ENCODE data around the gene CAMLG.

Gene CAMLG

GRCh38 chr5:134784946-134785620 lies 46.7 kb downstream of the CAMLG start:
- H3K79me2 ChIP-seq (ENCODE audit: insufficient read depth, low read length), result no peaks in the 10 kb centered on the region
- no peak overlapping the region for H3K27ac ChIP-seq (ENCODE audit: low read depth, low read length)
- H3K36me3 ChIP-seq (ENCODE audit: low read length), result peaks cover 50% of the 10 kb centered on the region
- no peak overlapping the region for H3K4me2 ChIP-seq (ENCODE audit: low read depth, low read length, poor library complexity, severe bottlenecking)
- 0 out of 2 replicates have a peak, but pooled peaks cover 5% of the 10 kb centered on the region for H3F3A ChIP-seq (ENCODE audit: insufficient read depth)
- H3K27me3 ChIP-seq (ENCODE audit: low read length), result no peaks in the 10 kb centered on the region
- H3K9ac ChIP-seq (ENCODE audit: low read length), result no peak overlapping the region
- no peaks in the 10 kb centered on the region for H3K9me3 ChIP-seq (ENCODE audit: insufficient read depth, low read length)
- no peak overlapping the region for H3K4me3 ChIP-seq (ENCODE audit: insufficient read depth, low read length, poor library complexity, severe bottlenecking)
- H3K9me2 ChIP-seq (replicated peaks; ENCODE audit: insufficient read depth, low read length), result no peaks in the 10 kb centered on the region
- no peaks in the 10 kb centered on the region for H4K20me1 ChIP-seq (ENCODE audit: low read depth, low read length)
- no peak overlapping the region for H2AFZ ChIP-seq (ENCODE audit: low read depth, low read length, severe bottlenecking)
- TF ChIP-seq EZH2phosphoT487 (conservative IDR thresholded peaks at IDR 0.05; ENCODE audit: low read length) (no peak), CTCF (IDR thresholded peaks at IDR 0.05; ENCODE audit: insufficient read depth, low read length, poor library complexity, severe bottlenecking) (no peak)

GRCh38 chr5:134787692-134788091 lies 49.3 kb downstream of the CAMLG start:
- Histone ChIP-seq H3K27me3 (ENCODE audit: low read length) (no peaks in the 10 kb centered on the region), H3K9ac (ENCODE audit: low read length) (no peak overlapping the region), H3K4me2 (ENCODE audit: low read depth, low read length, poor library complexity, severe bottlenecking) (peak overlapping the region; percentile 27), H3K9me3 (ENCODE audit: insufficient read depth, low read length) (no peaks in the 10 kb centered on the region), H2AFZ (ENCODE audit: low read depth, low read length, severe bottlenecking) (no peak overlapping the region), H3K9me2 (replicated peaks; ENCODE audit: insufficient read depth, low read length) (no peaks in the 10 kb centered on the region), H3F3A (ENCODE audit: insufficient read depth) (0 out of 2 replicates have a peak, but pooled peaks cover 5% of the 10 kb centered on the region), H3K27ac (ENCODE audit: low read depth, low read length) (peak overlapping the region; percentile 52), H3K4me3 (ENCODE audit: insufficient read depth, low read length, poor library complexity, severe bottlenecking) (no peak overlapping the region), H4K20me1 (ENCODE audit: low read depth, low read length) (no peaks in the 10 kb centered on the region), H3K79me2 (ENCODE audit: insufficient read depth, low read length) (no peaks in the 10 kb centered on the region), H3K36me3 (ENCODE audit: low read length) (peaks cover 43% of the 10 kb centered on the region)
- no peak for TF ChIP-seq EZH2phosphoT487 (conservative IDR thresholded peaks at IDR 0.05; ENCODE audit: low read length)
- TF ChIP-seq CTCF (IDR thresholded peaks at IDR 0.05; ENCODE audit: insufficient read depth, low read length, poor library complexity, severe bottlenecking), result no peak

GRCh38 chr5:134791580-134791979 lies 53.2 kb downstream of the CAMLG start:
- H2AFZ ChIP-seq (ENCODE audit: low read depth, low read length, severe bottlenecking), result no peak overlapping the region
- H3K9me2 ChIP-seq (replicated peaks; ENCODE audit: insufficient read depth, low read length), result no peaks in the 10 kb centered on the region
- H3K9me3 ChIP-seq (ENCODE audit: insufficient read depth, low read length), result no peaks in the 10 kb centered on the region
- H4K20me1 ChIP-seq (ENCODE audit: low read depth, low read length), result no peaks in the 10 kb centered on the region
- no peak overlapping the region for H3K4me2 ChIP-seq (ENCODE audit: low read depth, low read length, poor library complexity, severe bottlenecking)
- peaks cover 37% of the 10 kb centered on the region for H3K36me3 ChIP-seq (ENCODE audit: low read length)
- TF ChIP-seq CTCF (IDR thresholded peaks at IDR 0.05; ENCODE audit: insufficient read depth, low read length, poor library complexity, severe bottlenecking) (no peak), EZH2phosphoT487 (conservative IDR thresholded peaks at IDR 0.05; ENCODE audit: low read length) (no peak)
- H3K9ac ChIP-seq (ENCODE audit: low read length), result no peak overlapping the region
- no peaks in the 10 kb centered on the region for H3F3A ChIP-seq (ENCODE audit: insufficient read depth)
- H3K27ac ChIP-seq (ENCODE audit: low read depth, low read length), result no peak overlapping the region
- no peaks in the 10 kb centered on the region for H3K27me3 ChIP-seq (ENCODE audit: low read length)
- no peaks in the 10 kb centered on the region for H3K79me2 ChIP-seq (ENCODE audit: insufficient read depth, low read length)
- H3K4me3 ChIP-seq (ENCODE audit: insufficient read depth, low read length, poor library complexity, severe bottlenecking), result no peak overlapping the region

Measured in SU-DHL-6 (cell line).